GM10266 (cell line): ENCODE measurements around the gene UBE2C.

Experiments used
- DNase-seq: peaks from one replicate; pipeline ENCODE4 v3.0.0; 2012; ENCODE audit errors: extremely low spot score
- CTCF ChIP-seq: IDR thresholded peaks from 2 replicates; pipeline ENCODE4 v1.5.1; 2012; ENCODE audit warnings: mild to moderate bottlenecking, low read depth; ENCODE audit not compliant: control insufficient read depth, insufficient read depth; ENCODE audit errors: missing control alignments

Gene UBE2C

GRCh38 chr20:45774945-45775344 lies 37.5 kb upstream of the UBE2C start:
- TF ChIP-seq CTCF: no peak
- no peak for DNase-seq

GRCh38 chr20:45775411-45775810 lies 37.0 kb upstream of the UBE2C start:
- no peak for DNase-seq
- no peak for TF ChIP-seq CTCF

GRCh38 chr20:45776931-45777330 lies 35.5 kb upstream of the UBE2C start:
- TF ChIP-seq CTCF: no peak
- DNase-seq: no peak

DNA sequence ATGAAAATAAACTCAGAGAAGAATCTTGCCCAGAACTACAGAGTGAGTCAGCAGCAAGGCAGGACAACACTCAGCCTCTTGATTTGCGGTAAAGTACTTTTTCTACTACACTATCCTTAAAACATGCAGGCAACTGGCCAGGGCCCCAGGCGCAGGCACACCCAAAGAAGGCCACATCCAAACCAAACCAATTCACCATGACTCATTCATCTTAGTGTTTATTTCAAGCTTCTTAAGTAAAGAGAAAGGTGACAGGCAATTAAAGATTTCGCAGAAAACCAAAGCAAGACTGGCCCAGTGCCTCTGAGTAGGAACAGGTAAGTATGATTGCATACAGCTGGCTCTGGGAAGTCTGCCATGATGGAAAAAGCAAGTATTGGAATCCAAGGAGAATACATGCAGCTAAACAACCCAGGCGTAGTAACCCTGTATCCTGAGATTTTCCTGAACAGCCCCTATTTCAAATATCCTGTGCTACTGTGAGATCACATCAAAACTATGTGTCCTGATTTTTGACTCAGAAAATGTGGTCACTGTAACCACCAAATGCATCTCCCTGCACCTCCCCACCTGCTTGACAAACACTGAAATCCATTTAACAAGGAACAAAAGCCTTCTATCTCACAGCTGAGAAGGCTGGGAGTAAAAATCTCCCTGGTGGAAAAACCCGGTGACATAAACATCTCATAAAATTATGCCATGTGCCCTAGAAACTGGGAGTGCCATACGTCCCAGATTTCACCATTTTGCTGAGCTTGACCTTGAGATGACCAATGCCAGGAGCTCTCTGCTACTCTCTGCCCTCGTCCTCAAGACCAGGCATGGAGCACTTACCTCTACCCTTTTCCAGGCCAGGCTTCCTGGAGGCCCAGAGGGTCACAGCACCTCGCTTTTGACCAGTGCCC lies 33.2 kb upstream of the UBE2C start:
- no peak for TF ChIP-seq CTCF

GRCh38 chr20:45780159-45780558 lies 32.3 kb upstream of the UBE2C start:
- TF ChIP-seq CTCF: no peak
- no peak for DNase-seq

More for the DNA sequence above, 33.2 kb upstream of the UBE2C start:
- DNase-seq: no peak

DNA sequence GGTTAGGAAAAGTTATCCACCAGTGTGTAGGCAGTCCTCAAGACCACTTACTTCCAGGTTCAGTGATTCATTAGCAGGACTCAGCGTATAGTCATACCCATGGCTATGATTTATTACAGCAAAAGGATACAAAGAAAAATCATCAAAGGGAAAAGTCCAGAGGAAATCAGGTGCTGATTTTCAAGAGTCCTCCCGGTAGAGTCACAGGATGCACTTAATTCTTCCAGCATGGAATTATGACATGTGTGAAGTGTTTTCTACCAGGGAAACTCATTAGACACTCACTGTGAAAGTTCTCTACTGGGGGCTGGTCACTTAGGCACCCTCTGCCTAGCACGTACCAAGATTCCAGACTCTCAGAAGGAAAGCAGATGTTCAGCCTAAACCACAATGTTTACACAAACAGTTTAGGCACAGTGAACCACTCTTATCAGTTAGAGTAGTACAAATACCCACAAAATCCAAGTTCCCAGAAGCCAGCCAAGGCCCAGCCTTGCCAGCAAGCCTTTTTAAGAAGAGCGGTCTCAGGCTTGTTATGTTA lies 31.0 kb upstream of the UBE2C start:
- TF ChIP-seq CTCF: no peak
- DNase-seq: no peak

GRCh38 chr20:45782890-45783289 lies 29.6 kb upstream of the UBE2C start:
- no peak for TF ChIP-seq CTCF
- no peak for DNase-seq
